Measurements from ENCODE around the gene HTR2B. TPM values are rescaled to one million over a fixed set of nuclear protein-coding genes. Genes with fewer than 3 reads are reported as not detected.

HTR2B gene
- total and polyA plus RNA-seq, 11 donors, result 0.25 to 2.2 (median 0.61) TPM

GRCh38 chr2:231117922-231118613, 6.8 kb downstream of the HTR2B start:
- Histone ChIP-seq H3K27me3 (no peaks in the 10 kb centered on the region), H3K9me3 (no peaks in the 10 kb centered on the region), H3K27ac (peak overlapping the region in 1 of 12 donors; percentile 40), H3K4me1 (peaks cover 0 to 6% (median under 1%) of the 10 kb centered on the region in 12 donors), H3K4me3 (peak overlapping the region in 2 of 12 donors; percentile 19 to 32), H3K36me3 (peaks cover 0 to 17% (median 0%) of the 10 kb centered on the region in 9 donors)
- WGBS, 4 donors, result 78 to 86% (median 83%) methylated on average over 4 of the region's 4 CpGs
- TF ChIP-seq CTCF (IDR thresholded peaks at IDR 0.05), result no peak
- TF ChIP-seq POLR2A (IDR thresholded peaks at IDR 0.05), result no peak
- ATAC-seq (no peak), DNase-seq (no peak)
- intact Hi-C loops (cut with DNase I), result no loop called here

- intact Hi-C loops (cut with DNase I), result no loop called here
- 39 to 52% (median 46%) methylated on average over 1 of the region's 1 CpG for WGBS, 4 donors
These were observed 7.7 kb downstream of the HTR2B start for GRCh38 chr2:231117148-231117547.

GRCh38 chr2:231115651-231116050, 9.2 kb downstream of the HTR2B start:
- H3K27me3 ChIP-seq, result no peaks in the 10 kb centered on the region
- H3K27ac ChIP-seq, result no peak overlapping the region
- H3K4me3 ChIP-seq, result no peak overlapping the region
- intact Hi-C loops (cut with DNase I), result no loop called here
- no peak for TF ChIP-seq CTCF (IDR thresholded peaks at IDR 0.05)
- no peak for TF ChIP-seq POLR2A (IDR thresholded peaks at IDR 0.05)
- ATAC-seq, result no peak
- peaks cover 0 to 10% (median 5%) of the 10 kb centered on the region in 12 donors for H3K4me1 ChIP-seq
- no peaks in the 10 kb centered on the region for H3K9me3 ChIP-seq
- H3K36me3 ChIP-seq, result peaks cover 0 to 23% (median under 1%) of the 10 kb centered on the region in 9 donors
- 85 to 96% (median 92%) methylated on average over 2 of the region's 2 CpGs for WGBS, 4 donors
- DNase-seq, result no peak

More at GRCh38 chr2:231117148-231117547, 7.7 kb downstream of the HTR2B start:
- TF ChIP-seq CTCF (IDR thresholded peaks at IDR 0.05), result no peak
- no peak for TF ChIP-seq POLR2A (IDR thresholded peaks at IDR 0.05)
- peak overlapping the region in 1 of 12 donors; percentile 40 for H3K27ac ChIP-seq
- H3K4me1 ChIP-seq, result no peaks in the 10 kb centered on the region
- peak overlapping the region in 1 of 12 donors; percentile 32 for H3K4me3 ChIP-seq
- DNase-seq (no peak), ATAC-seq (no peak)
- H3K9me3 ChIP-seq, result no peaks in the 10 kb centered on the region
- H3K27me3 ChIP-seq, result no peaks in the 10 kb centered on the region
- H3K36me3 ChIP-seq, result peaks cover 0 to 23% (median 0%) of the 10 kb centered on the region in 9 donors

- Histone ChIP-seq H3K9me3 (no peaks in the 10 kb centered on the region), H3K4me1 (peaks cover 0 to 14% (median 7%) of the 10 kb centered on the region in 12 donors), H3K27me3 (no peaks in the 10 kb centered on the region), H3K4me3 (no peak overlapping the region), H3K36me3 (peaks cover 0 to 41% (median 22%) of the 10 kb centered on the region in 9 donors), H3K27ac (no peak overlapping the region)
- 93 to 98% (median 96%) methylated on average over 5 of the region's 5 CpGs for WGBS, 4 donors
- DNase-seq (no peak), ATAC-seq (no peak)
- intact Hi-C loops (cut with DNase I), result no loop called here
- TF ChIP-seq CTCF (IDR thresholded peaks at IDR 0.05) (no peak), POLR2A (IDR thresholded peaks at IDR 0.05) (no peak)
These were observed 11.4 kb downstream of the HTR2B start for GRCh38 chr2:231113489-231113888.

Measured in heart left ventricle (tissue), 16 donors.